Kidney (tissue), 14 donors: ENCODE measurements around the gene USO1. TPM values are rescaled to one million over a fixed set of nuclear protein-coding genes. Genes with fewer than 3 reads are reported as not detected.

Source experiments
- DNase-seq, 5 donors: peaks; one replicate each; pipeline ENCODE4 v3.0.0-alpha.2; 2013 to 2020
- FAIRE-seq: peaks from 2 replicates; lab custom pipeline; 2012; peaks lifted over from hg19 to GRCh38; lab: Jason Lieb, UNC
- H3K27ac ChIP-seq, 2 donors: one replicate each; pipeline ENCODE4 v1.7.0; 2013; ENCODE audit warnings: low read depth in 2 of 2, low read length in 2 of 2, inconsistent platforms in 1 of 2
- H3K27me3 ChIP-seq: one replicate; pipeline ENCODE4 v1.7.1; 2013; ENCODE audit warnings: low read length, inconsistent platforms; ENCODE audit not compliant: control insufficient read depth, insufficient read depth
- H3K36me3 ChIP-seq, 3 donors: one replicate each; pipeline versions ENCODE4 v1.7.0 to v1.7.1; 2013; ENCODE audit warnings: low read length in 3 of 3, control low read depth in 1 of 3, inconsistent platforms in 1 of 3; ENCODE audit not compliant: insufficient read depth in 3 of 3, control insufficient read depth in 2 of 3
- H3K4me1 ChIP-seq, 3 donors: one replicate each; pipeline versions ENCODE4 v1.7.0 to v1.7.1; 2013; ENCODE audit warnings: low read length in 3 of 3, inconsistent platforms in 1 of 3, low read depth in 1 of 3; ENCODE audit not compliant: control insufficient read depth in 2 of 3, insufficient read depth in 2 of 3
- H3K4me3 ChIP-seq, 3 donors: one replicate each; pipeline versions ENCODE4 v1.7.0 to v1.8.1; 2013; ENCODE audit warnings: low read length in 3 of 3, control low read depth in 1 of 3, inconsistent platforms in 1 of 3
- H3K9ac ChIP-seq, 3 donors: one replicate each; pipeline versions ENCODE4 v1.7.0 to v1.7.1; 2013; ENCODE audit warnings: low read length in 3 of 3, control low read depth in 1 of 3, inconsistent platforms in 1 of 3
- H3K9me3 ChIP-seq, 3 donors: one replicate each; pipeline versions ENCODE4 v1.7.0 to v1.7.1; 2013; ENCODE audit warnings: low read length in 3 of 3, control low read depth in 1 of 3, inconsistent platforms in 1 of 3; ENCODE audit not compliant: control insufficient read depth in 2 of 3, insufficient read depth in 1 of 3
- CTCF ChIP-seq: IDR thresholded peaks from 3 replicates; pipeline ENCODE4 v1.5.1; 2012; ENCODE audit warnings: mild to moderate bottlenecking, moderate library complexity, borderline replicate concordance; ENCODE audit not compliant: insufficient read depth; ENCODE audit errors: extremely low read depth
- intact Hi-C: fragments of 100-400 bp; cut with DNase I; formaldehyde crosslinking; loops from one replicate; pipeline ENCODE4 v1.11.1; 2022
- polyA plus RNA-seq: library from polyadenylated mRNA; stranded (reverse); fragments of 350-450 nt; fragmentation: Illumina TruSeq; extraction: RNeasy Lipid Tissue Mini Kit (QIAGEN cat#74804); gene quantifications from one replicate; pipeline ENCODE4 v1.2.3, GENCODE V29; 2014; ENCODE audit warnings: low read depth, low replicate concordance; ENCODE audit not compliant: insufficient read depth
- total RNA-seq: library from RNA; stranded (reverse); fragmentation: NEBNext Ultra II Directional; extraction: Animal tissue kit (Norgen Biotek cat#: 25700); gene quantifications from one replicate; pipeline ENCODE4 v1.2.1, GENCODE V29; 2021
- donor health status: control.
- donor health status: control.
- donor health status: control.
- donor health status: control.
- donor health status: control.
- donor health status: DM: yes; HTN: yes; CAD: no.
- donor health status: Normal renal cell carcinoma (clear cell type).

USO1 gene
- total and polyA plus RNA-seq, 2 donors from 2014 or later, result 23.2 to 49.6 TPM

DNA sequence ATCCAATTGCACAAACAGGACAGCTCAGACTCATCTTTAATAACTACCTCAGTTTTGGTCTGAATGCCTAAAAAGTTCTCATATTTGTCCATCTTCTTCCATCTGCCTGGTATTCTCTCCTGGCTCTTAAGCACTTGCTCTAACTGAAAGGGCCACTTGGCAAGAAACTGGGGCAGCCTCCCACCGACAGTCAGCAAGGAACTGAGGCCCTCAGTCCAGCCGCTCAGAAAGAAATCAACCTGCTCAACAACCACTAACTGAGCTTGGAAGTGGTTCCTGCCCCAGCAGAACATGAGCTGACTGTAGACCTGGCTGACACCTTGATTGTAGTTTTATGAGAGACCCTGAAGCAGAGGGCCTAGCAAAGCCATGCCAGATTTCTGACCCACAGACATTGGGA is 93.5 kb downstream of the USO1 start:
- H3K27ac ChIP-seq, result no peak overlapping the region
- peaks cover 3 to 14% (median 13%) of the 10 kb centered on the region in 3 donors for H3K36me3 ChIP-seq
- no peak overlapping the region for H3K4me3 ChIP-seq
- FAIRE-seq (no peak), DNase-seq (no peak)
- no peak for TF ChIP-seq CTCF
- intact Hi-C loops, result no loop called here
- H3K9ac ChIP-seq, result no peak overlapping the region
- H3K4me1 ChIP-seq, result peaks cover 0 to 10% (median 4%) of the 10 kb centered on the region in 3 donors
- H3K9me3 ChIP-seq, result no peaks in the 10 kb centered on the region
- H3K27me3 ChIP-seq, result no peaks in the 10 kb centered on the region

GRCh38 chr4:75819121-75819520 is 94.7 kb downstream of the USO1 start:
- H3K9ac ChIP-seq, result no peak overlapping the region
- H3K4me1 ChIP-seq, result peaks cover 0 to 10% (median 4%) of the 10 kb centered on the region in 3 donors
- intact Hi-C loops, result no loop called here
- no peak for DNase-seq
- no peak overlapping the region for H3K27ac ChIP-seq
- H3K36me3 ChIP-seq, result peaks cover 0 to 14% (median 6%) of the 10 kb centered on the region in 3 donors
- no peak for TF ChIP-seq CTCF
- H3K9me3 ChIP-seq, result no peaks in the 10 kb centered on the region
- no peak for FAIRE-seq
- no peak overlapping the region for H3K4me3 ChIP-seq
- no peaks in the 10 kb centered on the region for H3K27me3 ChIP-seq

- Histone ChIP-seq H3K27ac (no peak overlapping the region), H3K4me1 (peaks cover 0 to 10% (median 4%) of the 10 kb centered on the region in 3 donors), H3K27me3 (no peaks in the 10 kb centered on the region), H3K36me3 (peaks cover 0 to 5% (median 0%) of the 10 kb centered on the region in 3 donors), H3K9ac (no peak overlapping the region), H3K9me3 (no peaks in the 10 kb centered on the region), H3K4me3 (no peak overlapping the region)
- DNase-seq (no peak), FAIRE-seq (no peak)
- TF ChIP-seq CTCF, result no peak
- intact Hi-C loops, result no loop called here
These were observed 95.8 kb downstream of the USO1 start for GRCh38 chr4:75820197-75820596.

DNA sequence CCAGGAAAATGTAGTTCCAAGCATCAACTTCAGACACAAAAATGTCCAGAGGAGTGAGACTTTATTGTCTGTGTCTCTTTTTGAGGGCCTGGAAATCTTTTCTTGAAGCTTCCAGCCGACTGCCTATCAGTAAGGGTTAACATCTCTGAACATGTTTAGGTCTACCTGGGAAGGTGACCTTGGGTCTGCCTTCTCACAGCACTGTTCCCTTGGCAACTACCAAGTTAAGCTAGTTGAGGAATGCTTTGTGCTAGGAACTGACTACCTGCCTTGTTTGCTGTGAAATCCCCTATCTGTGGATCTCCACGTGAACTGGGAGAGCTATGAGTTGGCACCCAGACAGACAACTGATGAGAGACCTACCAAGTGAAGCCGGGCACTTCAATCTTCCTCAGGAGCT is 96.3 kb downstream of the USO1 start:
- TF ChIP-seq CTCF, result no peak
- Histone ChIP-seq H3K4me1 (peaks cover 0 to 10% (median 4%) of the 10 kb centered on the region in 3 donors), H3K27me3 (no peaks in the 10 kb centered on the region), H3K36me3 (no peaks in the 10 kb centered on the region), H3K9me3 (no peaks in the 10 kb centered on the region), H3K4me3 (no peak overlapping the region), H3K27ac (no peak overlapping the region), H3K9ac (no peak overlapping the region)
- DNase-seq (no peak), FAIRE-seq (no peak)
- intact Hi-C loops, result no loop called here
